Endothelial cell of umbilical vein (primary cell): Measurements from ENCODE around the gene ZBTB43.

ENCODE experiments used
- CTCF ChIP-seq, 2 donors: IDR thresholded peaks; 1 replicate in 1 of 2; 2 replicates in 1 of 2; pipeline ENCODE4 v1.5.1; 2011; ENCODE audit warnings: low read length in 2 of 2, mild to moderate bottlenecking in 2 of 2, moderate library complexity in 2 of 2, control low read depth in 1 of 2, inconsistent platforms in 1 of 2, low read depth in 1 of 2; ENCODE audit not compliant: insufficient read depth in 1 of 2; ENCODE audit errors: extremely low read depth in 1 of 2
- EZH2 ChIP-seq: IDR thresholded peaks from 2 replicates; pipeline ENCODE4 v1.6.1; 2012; ENCODE audit warnings: borderline replicate concordance, low read depth, mild to moderate bottlenecking, moderate library complexity, low read length, inconsistent platforms; ENCODE audit not compliant: severe bottlenecking
- GATA2 ChIP-seq: IDR thresholded peaks from 2 replicates; pipeline ENCODE4 v1.7.0; 2011; ENCODE audit warnings: low read depth, mild to moderate bottlenecking, moderate library complexity, mixed read lengths, low read length; ENCODE audit not compliant: insufficient read length, insufficient read depth
- JUN ChIP-seq: IDR thresholded peaks from 2 replicates; pipeline ENCODE4 v1.6.1; 2011; ENCODE audit warnings: borderline replicate concordance, low read depth; ENCODE audit not compliant: insufficient read length, insufficient read depth
- MAX ChIP-seq: IDR thresholded peaks from 2 replicates; pipeline ENCODE4 v1.6.1; 2011; ENCODE audit not compliant: insufficient read depth, insufficient read length
- POLR2A ChIP-seq: IDR thresholded peaks from 2 replicates; pipeline ENCODE4 v1.6.1; 2012; ENCODE audit warnings: low read depth, mild to moderate bottlenecking, control low read depth, low read length

GRCh38 chr9:126813072-126813471 lies 8.2 kb downstream of the ZBTB43 start:
- TF ChIP-seq CTCF (IDR thresholded peaks at IDR 0.05; ENCODE audit: extremely low read depth in 1 of 2, insufficient read depth in 1 of 2, low read depth in 1 of 2, low read length in 2 of 2), result no peak
- TF ChIP-seq MAX, result no peak
- no peak for TF ChIP-seq EZH2
- TF ChIP-seq POLR2A, result no peak
- TF ChIP-seq JUN, result no peak
- TF ChIP-seq GATA2, result no peak
